ENCODE measurements around the gene WDR89. TPM values are rescaled to one million over a fixed set of nuclear protein-coding genes. Genes with fewer than 3 reads are reported as not detected.
"Not testable (repeated sequence)": the region's sequence is repeated elsewhere in the genome, so short reads cannot be mapped to it uniquely, and the experiment has no call there.

The WDR89 gene
- total and polyA plus RNA-seq, 7 experiments from 2014 or later: 12.6 to 44.1 (median 24.0) TPM

GRCh38 chr14:63636094-63636635, 5.5 kb downstream of the WDR89 start:
- ChIA-PET CTCF (interaction anchor here (1.4 to 4.0 kb wide), 2 partner anchors 134 to 136 kb away, joined by 4 to 40 read pairs; no protein-coding TSS in a partner anchor), POLR2A (interaction anchor here (0.8 to 1.0 kb wide), 2 partner anchors 14 to 128 kb away, joined by 3 read pairs; no protein-coding TSS in a partner anchor)
- not testable (repeated sequence) for DNase-seq; H3K4me3 ChIP-seq (ENCODE audit: low read length); H3K27ac ChIP-seq (ENCODE audit: low read depth, low read length); ATAC-seq; H3K27me3 Mint-ChIP-seq; H3K9me3 ChIP-seq (ENCODE audit: control insufficient read depth in 2 of 3, low read length in 3 of 3); H3K27me3 ChIP-seq (ENCODE audit: control insufficient read depth in 2 of 2, insufficient read depth in 2 of 2, low read length in 2 of 2); H3K36me3 ChIP-seq (ENCODE audit: control insufficient read depth in 2 of 3, insufficient read depth in 3 of 3, low read length in 3 of 3)
- intact Hi-C loops (cut with micrococcal nuclease): loop anchor here in 1 of 2 donors (10.0 kb wide), 1 partner anchor 659 kb away; the partner anchor contains the start of gene ESR2
- H3K27ac Mint-ChIP-seq: peak overlapping the region in 3 of 9 donors; percentile 8 to 70 (median 28)
- H3K4me1 Mint-ChIP-seq: peaks cover 37 to 82% (median 73%) of the 10 kb centered on the region in 7 donors
- peaks cover 8 to 22% (median 15%) of the 10 kb centered on the region in 11 donors for H3K9me3 Mint-ChIP-seq
- peaks cover 12 to 51% (median 31%) of the 10 kb centered on the region in 5 donors for H3K36me3 Mint-ChIP-seq
- H3K4me1 ChIP-seq (ENCODE audit: control insufficient read depth in 2 of 2, insufficient read depth in 2 of 2, low read length in 2 of 2): peaks cover 11 to 24% of the 10 kb centered on the region in 2 donors
- H3K4me3 Mint-ChIP-seq: peak overlapping the region in 5 of 10 donors; percentile 3 to 57 (median 54)

GRCh38 chr14:63633801-63634200, 7.9 kb downstream of the WDR89 start:
- DNase-seq (no peak), ATAC-seq (no peak)
- intact Hi-C loops (cut with micrococcal nuclease): loop anchor here (1.0 to 10.0 kb wide), 8 partner anchors 8 to 661 kb away; partner anchors contain the start of genes ESR2 (in 1 of the 2), SGPP1 (in 1 of the 2) and WDR89 (in 1 of the 2)
- Mint-ChIP-seq H3K4me1 (peaks cover 29 to 79% (median 68%) of the 10 kb centered on the region in 7 donors), H3K27ac (peak overlapping the region in 2 of 9 donors; percentile 41 to 43), H3K27me3 (no peaks in the 10 kb centered on the region), H3K4me3 (peak overlapping the region in 1 of 10 donors; percentile 24), H3K36me3 (peaks cover 16 to 45% (median 33%) of the 10 kb centered on the region in 5 donors), H3K9me3 (peaks cover 8 to 22% (median 15%) of the 10 kb centered on the region in 11 donors)
- Histone ChIP-seq H3K9me3 (ENCODE audit: control insufficient read depth in 2 of 3, low read length in 3 of 3) (no peaks in the 10 kb centered on the region), H3K4me1 (ENCODE audit: control insufficient read depth in 2 of 2, insufficient read depth in 2 of 2, low read length in 2 of 2) (peaks cover 0 to 8% of the 10 kb centered on the region in 2 donors), H3K36me3 (ENCODE audit: control insufficient read depth in 2 of 3, insufficient read depth in 3 of 3, low read length in 3 of 3) (peaks cover 0 to 7% (median 0%) of the 10 kb centered on the region in 3 experiments), H3K27me3 (ENCODE audit: control insufficient read depth in 2 of 2, insufficient read depth in 2 of 2, low read length in 2 of 2) (no peaks in the 10 kb centered on the region), H3K27ac (ENCODE audit: low read depth, low read length) (no peak overlapping the region), H3K4me3 (ENCODE audit: low read length) (no peak overlapping the region)
- ChIA-PET POLR2A (interaction anchor here (0.7 to 4.1 kb wide), 7 partner anchors 8 to 507 kb away, joined by 3 to 20 read pairs (median 7); partner anchors contain the start of gene WDR89), CTCF (interaction anchor here (0.6 to 4.0 kb wide), 12 partner anchors 8 to 141 kb away, joined by 3 to 40 read pairs (median 4); partner anchors contain the start of gene WDR89)

- Mint-ChIP-seq H3K4me3 (no peak overlapping the region), H3K27me3 (no peaks in the 10 kb centered on the region), H3K27ac (peak overlapping the region in 3 of 9 donors; percentile 5 to 64 (median 42)), H3K4me1 (peaks cover 29 to 78% (median 63%) of the 10 kb centered on the region in 7 donors), H3K9me3 (peaks cover 8 to 22% (median 15%) of the 10 kb centered on the region in 11 donors), H3K36me3 (peaks cover 16 to 40% (median 29%) of the 10 kb centered on the region in 5 donors)
- CTCF ChIA-PET: interaction anchor here (0.6 to 4.0 kb wide), 11 partner anchors 9 to 142 kb away, joined by 3 to 40 read pairs (median 4); partner anchors contain the start of gene WDR89
- Histone ChIP-seq H3K4me1 (ENCODE audit: control insufficient read depth in 2 of 2, insufficient read depth in 2 of 2, low read length in 2 of 2) (peaks cover 0 to 7% of the 10 kb centered on the region in 2 donors), H3K9me3 (ENCODE audit: control insufficient read depth in 2 of 3, low read length in 3 of 3) (no peaks in the 10 kb centered on the region), H3K4me3 (ENCODE audit: low read length) (no peak overlapping the region), H3K36me3 (ENCODE audit: control insufficient read depth in 2 of 3, insufficient read depth in 3 of 3, low read length in 3 of 3) (peaks cover 0 to 8% (median 0%) of the 10 kb centered on the region in 3 experiments), H3K27me3 (ENCODE audit: control insufficient read depth in 2 of 2, insufficient read depth in 2 of 2, low read length in 2 of 2) (no peaks in the 10 kb centered on the region), H3K27ac (ENCODE audit: low read depth, low read length) (no peak overlapping the region)
- DNase-seq (peak in 6 of 9 donors; percentile 31 to 65 (median 58)), ATAC-seq (peak; percentile 92)
- intact Hi-C loops (cut with micrococcal nuclease): loop anchor here (1.0 to 10.0 kb wide), 8 partner anchors 8 to 662 kb away; partner anchors contain the start of genes ESR2 (in 1 of the 2), SGPP1 (in 1 of the 2) and WDR89 (in 1 of the 2)
- POLR2A ChIA-PET: interaction anchor here (0.6 to 4.1 kb wide), 5 partner anchors 9 to 133 kb away, joined by 3 to 20 read pairs (median 4); partner anchors contain the start of gene WDR89
Observed at GRCh38 chr14:63632932-63633514, 8.6 kb downstream of the WDR89 start.

- Mint-ChIP-seq H3K9me3 (no peaks in the 10 kb centered on the region), H3K36me3 (peaks cover 8 to 32% (median 23%) of the 10 kb centered on the region in 5 donors), H3K4me3 (no peak overlapping the region), H3K27me3 (no peaks in the 10 kb centered on the region), H3K4me1 (peaks cover 15 to 69% (median 56%) of the 10 kb centered on the region in 7 donors), H3K27ac (peak overlapping the region in 1 of 9 donors; percentile 12)
- DNase-seq: no peak
- POLR2A ChIA-PET: no interaction called here
- H3K27me3 ChIP-seq (ENCODE audit: control insufficient read depth in 2 of 2, insufficient read depth in 2 of 2, low read length in 2 of 2): no peaks in the 10 kb centered on the region
- no peaks in the 10 kb centered on the region for H3K9me3 ChIP-seq (ENCODE audit: control insufficient read depth in 2 of 3, low read length in 3 of 3)
- H3K4me1 ChIP-seq (ENCODE audit: control insufficient read depth in 2 of 2, insufficient read depth in 2 of 2, low read length in 2 of 2): no peaks in the 10 kb centered on the region
- no peak for ATAC-seq
- H3K36me3 ChIP-seq (ENCODE audit: control insufficient read depth in 2 of 3, insufficient read depth in 3 of 3, low read length in 3 of 3): peaks cover 0 to 20% (median 0%) of the 10 kb centered on the region in 3 experiments
- CTCF ChIA-PET: no interaction called here
- intact Hi-C loops (cut with micrococcal nuclease): loop anchor here in 1 of 2 donors (10.0 kb wide), 1 partner anchor 670 kb away; the partner anchor contains the start of gene ESR2
- H3K27ac ChIP-seq (ENCODE audit: low read depth, low read length): no peak overlapping the region
- no peak overlapping the region for H3K4me3 ChIP-seq (ENCODE audit: low read length)
Observed at GRCh38 chr14:63624701-63625100, 17.0 kb downstream of the WDR89 start.

DNA sequence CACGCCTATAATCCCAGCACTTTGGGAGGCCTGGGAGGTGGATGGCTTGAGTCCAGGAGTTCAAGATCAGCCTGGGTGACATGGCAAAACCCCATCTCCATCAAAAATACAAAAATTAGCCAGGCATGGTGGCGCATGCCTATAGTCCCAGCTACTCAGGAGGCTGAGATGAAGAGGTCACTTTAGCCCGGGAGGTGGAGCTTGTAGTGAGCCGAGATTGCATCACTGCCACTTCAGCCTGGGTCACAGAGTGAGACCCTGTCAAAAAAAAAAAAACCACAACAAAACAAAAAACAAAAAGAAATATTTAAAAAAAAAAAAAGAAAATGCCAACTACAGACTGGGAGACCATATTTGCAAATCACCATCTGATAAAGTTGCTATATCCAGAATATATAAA, 17.5 kb downstream of the WDR89 start:
- Mint-ChIP-seq H3K36me3 (peaks cover 5 to 27% (median 21%) of the 10 kb centered on the region in 5 donors), H3K27ac (peak overlapping the region in 1 of 9 donors; percentile 30), H3K9me3 (no peaks in the 10 kb centered on the region), H3K4me3 (no peak overlapping the region), H3K4me1 (peaks cover 15 to 67% (median 53%) of the 10 kb centered on the region in 7 donors), H3K27me3 (no peaks in the 10 kb centered on the region)
- no peaks in the 10 kb centered on the region for H3K4me1 ChIP-seq (ENCODE audit: control insufficient read depth in 2 of 2, insufficient read depth in 2 of 2, low read length in 2 of 2)
- H3K27ac ChIP-seq (ENCODE audit: low read depth, low read length): no peak overlapping the region
- H3K27me3 ChIP-seq (ENCODE audit: control insufficient read depth in 2 of 2, insufficient read depth in 2 of 2, low read length in 2 of 2): no peaks in the 10 kb centered on the region
- CTCF ChIA-PET: no interaction called here
- ATAC-seq (no peak), DNase-seq (no peak)
- POLR2A ChIA-PET: no interaction called here
- intact Hi-C loops (cut with micrococcal nuclease): loop anchor here in 1 of 2 donors (10.0 kb wide), 1 partner anchor 671 kb away; the partner anchor contains the start of gene ESR2
- H3K4me3 ChIP-seq (ENCODE audit: low read length): no peak overlapping the region
- peaks cover 0 to 17% (median 0%) of the 10 kb centered on the region in 3 experiments for H3K36me3 ChIP-seq (ENCODE audit: control insufficient read depth in 2 of 3, insufficient read depth in 3 of 3, low read length in 3 of 3)
- H3K9me3 ChIP-seq (ENCODE audit: control insufficient read depth in 2 of 3, low read length in 3 of 3): no peaks in the 10 kb centered on the region

DNA sequence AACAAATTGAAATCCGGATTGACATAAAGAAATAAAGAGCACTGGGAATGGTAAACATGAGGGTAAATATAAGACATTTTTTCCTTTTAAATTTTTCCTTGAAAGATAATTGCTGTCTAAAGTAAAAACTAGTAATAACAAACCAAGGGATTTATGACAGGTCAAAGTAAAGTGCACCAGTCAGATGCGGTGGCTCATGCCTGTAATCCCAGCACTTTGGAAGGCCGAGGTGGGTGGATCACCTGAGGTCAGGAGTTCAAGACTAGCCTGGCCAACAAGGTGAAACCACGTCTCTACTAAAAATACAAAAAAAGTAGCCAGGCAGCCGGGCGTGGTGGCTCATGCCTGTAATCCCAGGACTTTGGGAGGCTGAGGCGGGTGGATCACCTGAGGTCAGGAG, 19.7 kb downstream of the WDR89 start:
- H3K4me3 Mint-ChIP-seq: peak overlapping the region in 2 of 10 donors; percentile 15 to 50
- peaks cover 10 to 39% (median 28%) of the 10 kb centered on the region in 5 donors for H3K36me3 Mint-ChIP-seq
- H3K27ac ChIP-seq (ENCODE audit: low read depth, low read length); H3K9me3 ChIP-seq (ENCODE audit: control insufficient read depth in 2 of 3, low read length in 3 of 3); H3K27me3 ChIP-seq (ENCODE audit: control insufficient read depth in 2 of 2, insufficient read depth in 2 of 2, low read length in 2 of 2); H3K4me1 ChIP-seq (ENCODE audit: control insufficient read depth in 2 of 2, insufficient read depth in 2 of 2, low read length in 2 of 2); H3K9me3 Mint-ChIP-seq; H3K4me3 ChIP-seq (ENCODE audit: low read length); H3K27me3 Mint-ChIP-seq; DNase-seq; ATAC-seq: not testable (repeated sequence)
- H3K4me1 Mint-ChIP-seq: peaks cover 12 to 68% (median 58%) of the 10 kb centered on the region in 7 donors
- ChIA-PET CTCF (interaction anchor here (0.6 kb wide), 1 partner anchor 140 kb away, joined by 6 read pairs; no protein-coding TSS in a partner anchor), POLR2A (interaction anchor here (0.7 kb wide), 1 partner anchor 8 kb away, joined by 4 read pairs; no protein-coding TSS in a partner anchor)
- peaks cover 0 to 23% (median 3%) of the 10 kb centered on the region in 3 experiments for H3K36me3 ChIP-seq (ENCODE audit: control insufficient read depth in 2 of 3, insufficient read depth in 3 of 3, low read length in 3 of 3)
- H3K27ac Mint-ChIP-seq: peak overlapping the region in 3 of 9 donors; percentile 21 to 74 (median 63)
- intact Hi-C loops (cut with micrococcal nuclease): loop anchor here in 1 of 2 donors (10.0 kb wide), 1 partner anchor 673 kb away; the partner anchor contains the start of gene ESR2
